Type B pancreatic cell (in vitro differentiated cells): ENCODE results near the gene GNG13. TPM values are rescaled to one million over a fixed set of nuclear protein-coding genes. Genes with fewer than 3 reads are reported as not detected.
A peak's percentile ranks its signal among the peaks of the same experiment; 100 is the strongest.

Source experiments
- DNase-seq: peaks from one replicate; pipeline ENCODE4 v3.0.0; 2021; ENCODE audit warnings: mixed read lengths; ENCODE audit not compliant: unreplicated experiment; ENCODE audit errors: extremely low spot score
- H3K27ac Mint-ChIP-seq: 2 replicates; pipeline ENCODE4 v1.8.0; 2021; ENCODE audit warnings: mild to moderate bottlenecking, mixed read lengths
- H3K27me3 Mint-ChIP-seq: 2 replicates; pipeline ENCODE4 v1.8.0; 2021; ENCODE audit warnings: mixed read lengths
- H3K36me3 Mint-ChIP-seq: 2 replicates; pipeline ENCODE4 v1.8.0; 2021; ENCODE audit warnings: mixed read lengths
- H3K4me1 Mint-ChIP-seq: one replicate; pipeline ENCODE4 v1.8.0; 2021; ENCODE audit warnings: mixed read lengths; ENCODE audit not compliant: unreplicated experiment
- H3K4me3 Mint-ChIP-seq: 2 replicates; pipeline ENCODE4 v1.8.0; 2021; ENCODE audit warnings: mild to moderate bottlenecking, mixed read lengths
- H3K9me3 Mint-ChIP-seq: 2 replicates; pipeline ENCODE4 v1.8.0; 2021; ENCODE audit warnings: mixed read lengths
- CTCF ChIP-seq: fragments of 200-600 bp; sonication (generic); conservative IDR thresholded peaks from 2 replicates; pipeline ENCODE4 v1.5.0; 2021; ENCODE audit warnings: antibody characterized with exemption, mild to moderate bottlenecking
- microRNA-seq: library from miRNA; unstranded; fragments of <30 nt; microRNA quantifications from one replicate; pipeline ENCODE4, GENCODE V29; 2020
- total RNA-seq: library from RNA; stranded (reverse); gene quantifications from 2 replicates; pipeline ENCODE4 v1.2.1, GENCODE V29; 2021; ENCODE audit warnings: low replicate concordance

Gene GNG13
- total RNA-seq, 1 donor from 2014 or later, result not detected

- no peak for TF ChIP-seq CTCF
- Mint-ChIP-seq H3K27me3 (peaks cover 31% of the 10 kb centered on the region), H3K36me3 (no peaks in the 10 kb centered on the region), H3K4me1 (peaks cover 4% of the 10 kb centered on the region), H3K4me3 (peak overlapping the region; percentile 34), H3K27ac (no peak overlapping the region), H3K9me3 (no peaks in the 10 kb centered on the region)
- DNase-seq, result no peak
These were observed 48.6 kb downstream of the GNG13 start for GRCh38 chr16:752007-752312.

- Mint-ChIP-seq H3K36me3 (no peaks in the 10 kb centered on the region), H3K27ac (no peak overlapping the region), H3K9me3 (no peaks in the 10 kb centered on the region), H3K27me3 (peaks cover 28% of the 10 kb centered on the region), H3K4me1 (peaks cover 4% of the 10 kb centered on the region), H3K4me3 (no peak overlapping the region)
- no peak for DNase-seq
- TF ChIP-seq CTCF, result no peak
These were observed 49.2 kb downstream of the GNG13 start for GRCh38 chr16:751152-752006.

GRCh38 chr16:750485-750884 is 50.0 kb downstream of the GNG13 start:
- H3K9me3 Mint-ChIP-seq, result no peaks in the 10 kb centered on the region
- H3K27ac Mint-ChIP-seq, result no peak overlapping the region
- no peak for DNase-seq
- peaks cover 4% of the 10 kb centered on the region for H3K4me1 Mint-ChIP-seq
- TF ChIP-seq CTCF, result no peak
- H3K36me3 Mint-ChIP-seq, result no peaks in the 10 kb centered on the region
- no peak overlapping the region for H3K4me3 Mint-ChIP-seq
- peaks cover 27% of the 10 kb centered on the region for H3K27me3 Mint-ChIP-seq

GRCh38 chr16:749010-749409 is 51.5 kb downstream of the GNG13 start:
- H3K27ac Mint-ChIP-seq, result no peak overlapping the region
- H3K36me3 Mint-ChIP-seq, result no peaks in the 10 kb centered on the region
- TF ChIP-seq CTCF, result no peak
- H3K27me3 Mint-ChIP-seq, result peaks cover 27% of the 10 kb centered on the region
- H3K4me3 Mint-ChIP-seq, result no peak overlapping the region
- H3K4me1 Mint-ChIP-seq, result peaks cover 4% of the 10 kb centered on the region
- no peaks in the 10 kb centered on the region for H3K9me3 Mint-ChIP-seq
- DNase-seq, result no peak

Small RNAs within 50 kb of the gene (microRNA-seq; reads per million reads assigned to microRNA genes)
- gene MIR662, result not detected

Other genes with a start within 250 kb of the GNG13 start
- 0.12 TPM in 2 replicates for gene PRR35, start 240.3 kb downstream of the GNG13 start, total RNA-seq
- gene NHLRC4, start 233.7 kb downstream of the GNG13 start, total RNA-seq, result 0.52 and 1.4 TPM in 2 replicates
- 58.2 and 83.5 TPM in 2 replicates for gene PIGQ, start 230.8 kb downstream of the GNG13 start, total RNA-seq
- gene RAB40C, start 210.7 kb downstream of the GNG13 start, total RNA-seq, result 21.4 and 26.5 TPM in 2 replicates
- 0.71 and 9.0 TPM in 2 replicates for gene WFIKKN1, start 169.7 kb downstream of the GNG13 start, total RNA-seq
- 74.4 and 77.0 TPM in 2 replicates for gene METTL26, start 164.4 kb downstream of the GNG13 start, total RNA-seq
- 36.8 and 39.1 TPM in 2 replicates for gene MCRIP2, start 158.9 kb downstream of the GNG13 start, total RNA-seq
- 75.8 and 102 TPM in 2 replicates for gene WDR90, start 151.4 kb downstream of the GNG13 start, total RNA-seq
- 146 and 163 TPM in 2 replicates for gene RHOT2, start 132.6 kb downstream of the GNG13 start, total RNA-seq
- 2.2 and 2.7 TPM in 2 replicates for gene RHBDL1, start 125.1 kb downstream of the GNG13 start, total RNA-seq
- 74.7 and 80.3 TPM in 2 replicates for gene STUB1, start 120.3 kb downstream of the GNG13 start, total RNA-seq
- gene JMJD8, start 116.4 kb downstream of the GNG13 start, total RNA-seq, result 63.3 and 65.2 TPM in 2 replicates
- 18.2 and 21.0 TPM in 2 replicates for gene WDR24, start 110.3 kb downstream of the GNG13 start, total RNA-seq
- gene FBXL16, start 94.9 kb downstream of the GNG13 start, total RNA-seq, result 3.9 and 4.3 TPM in 2 replicates
- 37.0 and 97.1 TPM in 2 replicates for gene METRN, start 85.6 kb downstream of the GNG13 start, total RNA-seq
- gene ANTKMT, start 79.6 kb downstream of the GNG13 start, total RNA-seq, result 33.5 and 34.8 TPM in 2 replicates
- 1.2 and 3.9 TPM in 2 replicates for gene CCDC78, start 74.3 kb downstream of the GNG13 start, total RNA-seq
- gene HAGHL, start 73.6 kb downstream of the GNG13 start, total RNA-seq, result 5.6 and 8.5 TPM in 2 replicates
- 41.4 and 44.5 TPM in 2 replicates for gene CIAO3, start 59.7 kb downstream of the GNG13 start, total RNA-seq
- 0.77 and 0.81 TPM in 2 replicates for gene MSLN, start 40.0 kb downstream of the GNG13 start, total RNA-seq
- gene RPUSD1, start 12.4 kb downstream of the GNG13 start, total RNA-seq, result 23.7 and 26.6 TPM in 2 replicates
- gene CHTF18, start 12.1 kb downstream of the GNG13 start, total RNA-seq, result 53.4 and 105 TPM in 2 replicates
- 20.8 and 21.4 TPM in 2 replicates for gene LMF1, start 170.2 kb upstream of the GNG13 start, total RNA-seq
- 1.4 and 6.7 TPM in 2 replicates for gene SOX8, start 181.0 kb upstream of the GNG13 start, total RNA-seq